Measurements from ENCODE around the gene CRTC1.

DNA sequence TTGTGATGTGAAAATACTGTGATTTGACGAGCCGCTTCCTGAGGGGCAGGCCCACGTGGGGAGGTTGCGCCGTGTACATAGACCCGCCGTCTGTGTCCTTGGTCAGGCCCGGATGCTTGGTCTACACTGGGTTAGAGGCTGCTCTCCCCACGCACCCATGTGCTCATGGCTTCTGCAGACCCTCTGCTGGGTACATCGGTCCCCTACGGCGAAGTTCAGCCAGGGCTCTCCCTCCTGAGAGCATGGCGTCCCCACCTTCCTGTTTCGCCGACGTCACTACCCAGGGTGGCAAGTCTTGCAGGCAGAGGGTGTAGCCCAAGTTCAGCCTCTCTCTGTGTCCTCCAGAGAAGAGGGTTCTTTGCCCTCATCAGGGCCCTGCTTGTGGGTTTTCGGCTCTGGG, 96.6 kb downstream of the CRTC1 start:
- TF ChIP-seq, protein P1, sequence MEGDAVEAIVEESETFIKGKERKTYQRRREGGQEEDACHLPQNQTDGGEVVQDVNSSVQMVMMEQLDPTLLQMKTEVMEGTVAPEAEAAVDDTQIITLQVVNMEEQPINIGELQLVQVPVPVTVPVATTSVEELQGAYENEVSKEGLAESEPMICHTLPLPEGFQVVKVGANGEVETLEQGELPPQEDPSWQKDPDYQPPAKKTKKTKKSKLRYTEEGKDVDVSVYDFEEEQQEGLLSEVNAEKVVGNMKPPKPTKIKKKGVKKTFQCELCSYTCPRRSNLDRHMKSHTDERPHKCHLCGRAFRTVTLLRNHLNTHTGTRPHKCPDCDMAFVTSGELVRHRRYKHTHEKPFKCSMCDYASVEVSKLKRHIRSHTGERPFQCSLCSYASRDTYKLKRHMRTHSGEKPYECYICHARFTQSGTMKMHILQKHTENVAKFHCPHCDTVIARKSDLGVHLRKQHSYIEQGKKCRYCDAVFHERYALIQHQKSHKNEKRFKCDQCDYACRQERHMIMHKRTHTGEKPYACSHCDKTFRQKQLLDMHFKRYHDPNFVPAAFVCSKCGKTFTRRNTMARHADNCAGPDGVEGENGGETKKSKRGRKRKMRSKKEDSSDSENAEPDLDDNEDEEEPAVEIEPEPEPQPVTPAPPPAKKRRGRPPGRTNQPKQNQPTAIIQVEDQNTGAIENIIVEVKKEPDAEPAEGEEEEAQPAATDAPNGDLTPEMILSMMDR (IDR thresholded peaks at IDR 0.05; ENCODE audit: low read length): no peak
- no peak for TF ChIP-seq EZH2 (optimal IDR thresholded peaks at IDR 0.05; ENCODE audit: low read depth, low read length)

Measured in MM.1S (cell line).